ENCODE data around the gene PCDHB12.
"Not testable (repeated sequence)": the region's sequence is repeated elsewhere in the genome, so short reads cannot be mapped to it uniquely, and the experiment has no call there.

Gene PCDHB12

GRCh38 chr5:141234109-141234667, 25.7 kb downstream of the PCDHB12 start:
- H3K36me3 ChIP-seq (ENCODE audit: low read depth), result no peaks in the 10 kb centered on the region
- H3K27ac ChIP-seq (ENCODE audit: poor library complexity, severe bottlenecking), result no peak overlapping the region
- H3K4me1 ChIP-seq (ENCODE audit: insufficient read depth, poor library complexity, severe bottlenecking), result no peaks in the 10 kb centered on the region
- TF ChIP-seq CTCF (IDR thresholded peaks at IDR 0.05; ENCODE audit: poor library complexity, severe bottlenecking), result peak; percentile 43
- no peak overlapping the region for H3K4me3 ChIP-seq (ENCODE audit: severe bottlenecking)
- H3K27me3 ChIP-seq (ENCODE audit: insufficient read depth, poor library complexity, severe bottlenecking), result peaks cover 16% of the 10 kb centered on the region
- peaks cover 10% of the 10 kb centered on the region for H3K9me3 ChIP-seq (ENCODE audit: severe bottlenecking)
- ATAC-seq (ENCODE audit: low read depth) (no peak), DNase-seq (ENCODE audit: low spot score) (no peak)

DNA sequence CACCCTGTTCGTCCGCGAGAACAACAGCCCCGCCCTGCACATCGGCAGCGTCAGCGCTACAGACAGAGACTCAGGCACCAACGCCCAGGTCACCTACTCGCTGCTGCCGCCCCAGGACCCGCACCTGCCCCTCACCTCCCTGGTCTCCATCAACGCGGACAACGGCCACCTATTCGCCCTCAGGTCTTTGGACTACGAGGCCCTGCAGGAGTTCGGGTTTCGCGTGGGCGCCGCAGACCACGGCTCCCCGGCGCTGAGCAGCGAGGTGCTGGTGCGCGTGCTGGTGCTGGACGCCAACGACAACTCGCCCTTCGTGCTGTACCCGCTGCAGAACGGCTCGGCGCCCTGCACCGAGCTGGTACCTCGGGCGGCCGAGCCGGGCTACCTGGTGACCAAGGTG, 27.4 kb downstream of the PCDHB12 start:
- H3K4me3 ChIP-seq (ENCODE audit: severe bottlenecking); H3K27ac ChIP-seq (ENCODE audit: poor library complexity, severe bottlenecking); H3K36me3 ChIP-seq (ENCODE audit: low read depth); DNase-seq (ENCODE audit: low spot score); ATAC-seq (ENCODE audit: low read depth); H3K4me1 ChIP-seq (ENCODE audit: insufficient read depth, poor library complexity, severe bottlenecking): not testable (repeated sequence)
- peaks cover 24% of the 10 kb centered on the region for H3K27me3 ChIP-seq (ENCODE audit: insufficient read depth, poor library complexity, severe bottlenecking)
- H3K9me3 ChIP-seq (ENCODE audit: severe bottlenecking), result peaks cover 16% of the 10 kb centered on the region

DNA sequence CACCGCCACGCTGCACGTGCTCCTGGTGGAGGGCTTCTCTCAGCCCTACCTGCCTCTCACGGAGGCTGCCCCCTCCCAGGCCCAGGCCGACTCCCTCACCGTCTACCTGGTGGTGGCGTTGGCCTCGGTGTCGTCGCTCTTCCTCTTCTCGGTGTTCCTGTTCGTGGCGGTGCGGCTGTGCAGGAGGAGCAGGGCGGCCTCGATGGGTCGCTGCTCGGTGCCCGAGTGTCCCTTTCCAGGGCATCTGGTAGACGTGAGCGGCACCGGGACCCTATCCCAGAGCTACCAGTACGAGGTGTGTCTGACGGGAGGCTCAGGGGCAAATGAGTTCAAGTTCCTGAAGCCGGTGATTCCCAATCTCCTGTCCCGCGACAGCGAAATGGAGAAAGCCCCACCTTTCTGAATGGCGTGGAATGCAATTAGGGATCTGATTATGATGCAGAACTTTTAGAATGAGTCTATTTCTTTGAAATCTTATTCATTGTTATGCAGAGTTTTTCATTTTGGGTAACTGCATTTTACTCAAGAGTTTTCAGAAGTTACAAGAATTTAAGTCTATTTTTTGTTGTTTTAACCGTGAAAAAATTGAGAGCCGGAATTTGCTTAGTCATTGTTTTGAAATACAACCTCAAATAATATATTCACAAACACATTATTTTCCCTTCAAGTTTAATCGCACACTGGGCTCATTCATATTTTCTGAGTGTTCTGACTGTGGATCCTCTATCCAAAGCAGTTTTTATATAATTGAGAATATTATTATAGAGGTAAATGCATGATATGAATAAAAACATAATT, 28.2 kb downstream of the PCDHB12 start:
- Histone ChIP-seq H3K4me1 (ENCODE audit: insufficient read depth, poor library complexity, severe bottlenecking) (no peaks in the 10 kb centered on the region), H3K36me3 (ENCODE audit: low read depth) (no peaks in the 10 kb centered on the region), H3K9me3 (ENCODE audit: severe bottlenecking) (peaks cover 16% of the 10 kb centered on the region), H3K4me3 (ENCODE audit: severe bottlenecking) (no peak overlapping the region), H3K27me3 (ENCODE audit: insufficient read depth, poor library complexity, severe bottlenecking) (peaks cover 24% of the 10 kb centered on the region), H3K27ac (ENCODE audit: poor library complexity, severe bottlenecking) (no peak overlapping the region)
- no peak for DNase-seq (ENCODE audit: low spot score)
- ATAC-seq (ENCODE audit: low read depth), result no peak
- no peak for TF ChIP-seq CTCF (IDR thresholded peaks at IDR 0.05; ENCODE audit: poor library complexity, severe bottlenecking)

DNA sequence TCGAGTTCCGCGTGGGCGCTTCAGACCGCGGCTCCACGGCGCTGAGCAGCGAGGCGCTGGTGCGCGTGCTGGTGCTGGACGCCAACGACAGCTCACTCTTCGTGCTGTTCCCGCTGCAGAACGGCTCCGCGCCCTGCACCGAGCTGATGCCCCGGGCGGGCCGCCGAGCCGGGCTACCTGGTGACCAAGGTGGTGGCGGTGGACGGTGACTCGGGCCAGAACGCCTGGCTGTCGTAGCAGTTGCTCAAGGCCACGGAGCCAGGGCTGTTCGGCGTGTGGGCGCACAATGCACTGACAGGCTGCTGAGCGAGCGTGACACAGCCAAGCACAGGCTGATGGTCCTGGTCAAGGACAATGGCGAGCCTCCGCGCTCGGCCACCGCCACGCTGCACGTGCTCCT, 33.0 kb downstream of the PCDHB12 start:
- Histone ChIP-seq H3K4me3 (ENCODE audit: severe bottlenecking) (no peak overlapping the region), H3K9me3 (ENCODE audit: severe bottlenecking) (peaks cover 20% of the 10 kb centered on the region), H3K27ac (ENCODE audit: poor library complexity, severe bottlenecking) (no peak overlapping the region), H3K36me3 (ENCODE audit: low read depth) (no peaks in the 10 kb centered on the region), H3K27me3 (ENCODE audit: insufficient read depth, poor library complexity, severe bottlenecking) (peaks cover 15% of the 10 kb centered on the region), H3K4me1 (ENCODE audit: insufficient read depth, poor library complexity, severe bottlenecking) (no peaks in the 10 kb centered on the region)
- TF ChIP-seq CTCF (IDR thresholded peaks at IDR 0.05; ENCODE audit: poor library complexity, severe bottlenecking), result no peak
- ATAC-seq (ENCODE audit: low read depth) (no peak), DNase-seq (ENCODE audit: low spot score) (no peak)

GRCh38 chr5:141245250-141245717, 36.8 kb downstream of the PCDHB12 start, which contains the start of gene PCDHB15:
PCDHB15 (plus strand) TSS chr5:141245395; CDS start chr5:141245579, 184 bp downstream.
- Histone ChIP-seq H3K36me3 (ENCODE audit: low read depth) (no peaks in the 10 kb centered on the region), H3K4me1 (ENCODE audit: insufficient read depth, poor library complexity, severe bottlenecking) (no peaks in the 10 kb centered on the region), H3K9me3 (ENCODE audit: severe bottlenecking) (peaks cover 28% of the 10 kb centered on the region), H3K27me3 (ENCODE audit: insufficient read depth, poor library complexity, severe bottlenecking) (peaks cover 6% of the 10 kb centered on the region), H3K4me3 (ENCODE audit: severe bottlenecking) (no peak within 1 kb of the TSS), H3K27ac (ENCODE audit: poor library complexity, severe bottlenecking) (no peak within 1 kb of the TSS)
- DNase-seq (ENCODE audit: low spot score), result no peak
- no peak for TF ChIP-seq CTCF (IDR thresholded peaks at IDR 0.05; ENCODE audit: poor library complexity, severe bottlenecking)
- no peak for ATAC-seq (ENCODE audit: low read depth)

DNA sequence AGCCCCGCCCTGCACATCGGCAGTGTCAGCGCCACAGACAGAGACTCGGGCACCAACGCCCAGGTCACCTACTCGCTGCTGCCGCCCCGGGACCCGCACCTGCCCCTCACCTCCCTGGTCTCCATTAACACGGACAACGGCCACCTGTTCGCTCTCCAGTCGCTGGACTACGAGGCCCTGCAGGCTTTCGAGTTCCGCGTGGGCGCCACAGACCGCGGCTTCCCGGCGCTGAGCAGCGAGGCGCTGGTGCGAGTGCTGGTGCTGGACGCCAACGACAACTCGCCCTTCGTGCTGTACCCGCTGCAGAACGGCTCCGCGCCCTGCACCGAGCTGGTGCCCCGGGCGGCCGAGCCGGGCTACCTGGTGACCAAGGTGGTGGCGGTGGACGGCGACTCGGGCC, 38.5 kb downstream of the PCDHB12 start:
- not testable (repeated sequence) for H3K4me3 ChIP-seq (ENCODE audit: severe bottlenecking); H3K4me1 ChIP-seq (ENCODE audit: insufficient read depth, poor library complexity, severe bottlenecking); ATAC-seq (ENCODE audit: low read depth); DNase-seq (ENCODE audit: low spot score); H3K36me3 ChIP-seq (ENCODE audit: low read depth); H3K27ac ChIP-seq (ENCODE audit: poor library complexity, severe bottlenecking); H3K27me3 ChIP-seq (ENCODE audit: insufficient read depth, poor library complexity, severe bottlenecking)
- H3K9me3 ChIP-seq (ENCODE audit: severe bottlenecking), result peaks cover 24% of the 10 kb centered on the region

DNA sequence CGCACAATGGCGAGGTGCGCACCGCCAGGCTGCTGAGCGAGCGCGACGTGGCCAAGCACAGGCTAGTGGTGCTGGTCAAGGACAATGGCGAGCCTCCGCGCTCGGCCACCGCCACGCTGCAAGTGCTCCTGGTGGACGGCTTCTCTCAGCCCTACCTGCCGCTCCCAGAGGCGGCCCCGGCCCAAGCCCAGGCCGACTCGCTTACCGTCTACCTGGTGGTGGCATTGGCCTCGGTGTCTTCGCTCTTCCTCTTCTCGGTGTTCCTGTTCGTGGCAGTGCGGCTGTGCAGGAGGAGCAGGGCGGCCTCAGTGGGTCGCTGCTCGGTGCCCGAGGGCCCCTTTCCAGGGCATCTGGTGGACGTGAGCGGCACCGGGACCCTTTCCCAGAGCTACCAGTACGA, 38.9 kb downstream of the PCDHB12 start:
- H3K4me1 ChIP-seq (ENCODE audit: insufficient read depth, poor library complexity, severe bottlenecking); H3K4me3 ChIP-seq (ENCODE audit: severe bottlenecking); H3K27me3 ChIP-seq (ENCODE audit: insufficient read depth, poor library complexity, severe bottlenecking); ATAC-seq (ENCODE audit: low read depth); DNase-seq (ENCODE audit: low spot score); H3K27ac ChIP-seq (ENCODE audit: poor library complexity, severe bottlenecking); H3K36me3 ChIP-seq (ENCODE audit: low read depth): not testable (repeated sequence)
- peaks cover 28% of the 10 kb centered on the region for H3K9me3 ChIP-seq (ENCODE audit: severe bottlenecking)

Measured in RWPE2 (cell line).